Calu3 (cell line): ENCODE results near the gene KRT23. TPM values are rescaled to one million over a fixed set of nuclear protein-coding genes. Genes with fewer than 3 reads are reported as not detected.

Experiments
- BruUV-seq: library from RNA; stranded (reverse); fragments of 400-500 nt; replicated peaks from 2 replicates; lab custom pipeline; 2021; lab: Mats Ljungman, UMichigan
- CTCF ChIA-PET: fragments of 300-600 bp; sonication (Branson Sonifier 250); formaldehyde crosslinking; loops from one replicate; lab custom pipeline; 2022; ENCODE audit warnings: antibody characterized with exemption; lab: Charles Lee
- DNase-seq: peaks from one replicate; pipeline ENCODE4 v3.0.0; 2022
- H3K27ac Mint-ChIP-seq: one replicate; pipeline ENCODE4 v1.8.0; 2022; ENCODE audit warnings: mixed read lengths; ENCODE audit not compliant: unreplicated experiment
- H3K27me3 Mint-ChIP-seq: one replicate; pipeline ENCODE4 v1.8.0; 2022; ENCODE audit warnings: mixed read lengths; ENCODE audit not compliant: unreplicated experiment
- H3K36me3 Mint-ChIP-seq: one replicate; pipeline ENCODE4 v1.8.0; 2022; ENCODE audit warnings: mild to moderate bottlenecking, moderate library complexity, mixed read lengths; ENCODE audit not compliant: insufficient read depth, unreplicated experiment
- H3K4me1 Mint-ChIP-seq: one replicate; pipeline ENCODE4 v1.8.0; 2022; ENCODE audit warnings: mild to moderate bottlenecking, low read depth, mixed read lengths; ENCODE audit not compliant: unreplicated experiment
- H3K4me3 Mint-ChIP-seq: one replicate; pipeline ENCODE4 v1.8.0; 2022; ENCODE audit warnings: mild to moderate bottlenecking, low read depth, moderate library complexity, mixed read lengths; ENCODE audit not compliant: unreplicated experiment
- H3K9me3 Mint-ChIP-seq: one replicate; pipeline ENCODE4 v1.8.0; 2022; ENCODE audit warnings: low read depth, mixed read lengths; ENCODE audit not compliant: unreplicated experiment
- intact Hi-C: fragments of 100-400 bp; cut with micrococcal nuclease; formaldehyde crosslinking; loops from one replicate; pipeline ENCODE4 v1.10.0; 2022; ENCODE audit not compliant: unreplicated experiment
- total RNA-seq: library from RNA; stranded (reverse); gene quantifications from 2 replicates; pipeline ENCODE4 v1.2.3, GENCODE V29; 2022
- TF ChIP-seq, protein P1 (sequence below): fragments of 200-600 bp; IDR thresholded peaks from one replicate; pipeline ENCODE4 v1.8.0; 2022; ENCODE audit warnings: antibody characterized with exemption; ENCODE audit not compliant: unreplicated experiment

Gene KRT23
- total RNA-seq, 1 experiment from 2014 or later = 1,389 TPM

DNA sequence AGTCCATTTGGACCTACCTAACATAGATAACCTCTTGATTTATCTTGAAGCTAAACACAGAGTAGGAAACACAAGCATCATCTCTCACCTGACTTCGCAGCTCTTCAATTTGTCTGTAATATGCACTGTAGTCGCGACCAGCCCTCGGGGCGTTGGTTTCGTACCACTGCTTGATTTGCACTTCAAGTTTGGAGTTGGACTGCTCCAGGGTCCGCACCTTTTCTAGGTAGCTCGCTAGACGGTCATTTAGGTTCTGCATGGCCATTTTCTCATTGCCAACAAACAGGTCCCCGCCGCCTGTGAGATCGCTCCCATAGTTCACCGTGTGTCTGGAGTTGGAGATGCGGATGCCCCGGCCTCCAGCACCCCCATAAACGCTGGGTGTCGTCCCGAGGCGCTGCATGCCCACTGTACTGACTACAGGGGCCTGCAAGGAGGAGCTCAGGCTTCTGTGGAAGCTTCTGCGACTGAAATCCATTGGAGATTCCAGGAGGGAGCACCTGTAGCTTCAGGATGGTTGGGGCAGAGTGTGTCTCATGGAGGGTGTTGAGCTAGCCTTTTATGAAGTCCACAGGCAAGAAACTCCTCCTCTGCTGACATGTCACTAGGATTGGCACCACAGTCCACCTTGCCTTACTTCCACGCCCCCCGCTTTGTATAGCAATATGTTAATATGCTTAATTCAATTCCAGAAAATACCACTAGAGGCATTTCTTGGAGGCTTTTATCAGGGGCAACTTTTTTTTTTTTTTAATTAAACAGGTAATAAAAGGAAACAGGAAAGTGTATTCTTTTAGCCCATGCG lies 52.5 kb downstream of the KRT23 start, which contains the start of gene KRT20:
Gene KRT20, minus strand, starts transcription at position 535 of the 805 bp plus-strand sequence. Its CDS starts 57 bp downstream, at position 478.
- DNase-seq = no peak
- TF ChIP-seq, protein P1, sequence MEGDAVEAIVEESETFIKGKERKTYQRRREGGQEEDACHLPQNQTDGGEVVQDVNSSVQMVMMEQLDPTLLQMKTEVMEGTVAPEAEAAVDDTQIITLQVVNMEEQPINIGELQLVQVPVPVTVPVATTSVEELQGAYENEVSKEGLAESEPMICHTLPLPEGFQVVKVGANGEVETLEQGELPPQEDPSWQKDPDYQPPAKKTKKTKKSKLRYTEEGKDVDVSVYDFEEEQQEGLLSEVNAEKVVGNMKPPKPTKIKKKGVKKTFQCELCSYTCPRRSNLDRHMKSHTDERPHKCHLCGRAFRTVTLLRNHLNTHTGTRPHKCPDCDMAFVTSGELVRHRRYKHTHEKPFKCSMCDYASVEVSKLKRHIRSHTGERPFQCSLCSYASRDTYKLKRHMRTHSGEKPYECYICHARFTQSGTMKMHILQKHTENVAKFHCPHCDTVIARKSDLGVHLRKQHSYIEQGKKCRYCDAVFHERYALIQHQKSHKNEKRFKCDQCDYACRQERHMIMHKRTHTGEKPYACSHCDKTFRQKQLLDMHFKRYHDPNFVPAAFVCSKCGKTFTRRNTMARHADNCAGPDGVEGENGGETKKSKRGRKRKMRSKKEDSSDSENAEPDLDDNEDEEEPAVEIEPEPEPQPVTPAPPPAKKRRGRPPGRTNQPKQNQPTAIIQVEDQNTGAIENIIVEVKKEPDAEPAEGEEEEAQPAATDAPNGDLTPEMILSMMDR = peak; percentile 53
- no peak within 1 kb of the TSS for H3K27ac Mint-ChIP-seq
- peaks cover 24% of the 10 kb centered on the region for H3K4me1 Mint-ChIP-seq
- intact Hi-C loops = no loop called here
- H3K36me3 Mint-ChIP-seq = no peaks in the 10 kb centered on the region
- H3K9me3 Mint-ChIP-seq = no peaks in the 10 kb centered on the region
- BruUV-seq = no TSS peak
- CTCF ChIA-PET = interaction anchor here (0.5 to 1.4 kb wide), 7 partner anchors 10 to 585 kb away, joined by 3 to 5 read pairs (median 3); no protein-coding TSS in a partner anchor
- no peak within 1 kb of the TSS for H3K4me3 Mint-ChIP-seq
- no peaks in the 10 kb centered on the region for H3K27me3 Mint-ChIP-seq

DNA sequence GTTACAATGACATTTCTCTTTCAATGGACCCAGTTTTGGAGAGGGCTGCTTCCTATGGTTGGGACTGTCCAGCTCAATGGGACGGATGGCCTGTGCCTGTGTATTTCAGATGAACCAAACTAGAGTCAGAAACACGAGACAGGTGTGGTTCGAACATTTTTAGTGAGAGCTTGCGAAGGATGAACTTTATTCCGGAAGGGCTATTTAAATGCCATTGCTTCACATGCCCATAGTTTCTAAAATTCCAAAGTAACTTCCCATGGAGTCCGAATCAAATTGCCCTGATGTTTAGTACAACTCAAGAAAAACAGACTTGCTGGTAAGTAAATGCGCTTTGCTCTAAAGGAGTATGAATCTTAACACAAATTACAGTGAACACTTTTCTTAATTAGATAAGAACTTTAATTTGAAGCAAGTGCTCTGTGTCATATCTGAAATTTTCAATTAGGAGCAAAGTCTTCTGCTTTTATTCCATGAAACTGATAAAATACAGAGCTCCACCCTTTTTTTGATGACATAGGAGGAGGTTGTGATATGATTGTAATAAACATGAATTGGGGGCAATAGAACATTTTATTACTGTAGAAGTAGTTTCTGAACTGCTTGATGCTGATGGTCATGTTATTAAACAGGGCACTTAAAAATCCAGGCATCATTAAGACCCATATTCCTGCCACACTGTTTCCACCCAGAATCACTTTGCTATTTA lies 53.7 kb downstream of the KRT23 start:
- CTCF ChIA-PET = interaction anchor here (1.0 to 1.4 kb wide), 3 partner anchors 12 to 665 kb away, joined by 3 read pairs; no protein-coding TSS in a partner anchor
- TF ChIP-seq, protein P1 = no peak
- Mint-ChIP-seq H3K27ac (no peak overlapping the region), H3K9me3 (no peaks in the 10 kb centered on the region), H3K36me3 (no peaks in the 10 kb centered on the region), H3K27me3 (no peaks in the 10 kb centered on the region), H3K4me1 (peaks cover 16% of the 10 kb centered on the region), H3K4me3 (no peak overlapping the region)
- intact Hi-C loops = no loop called here
- no peak for DNase-seq
- BruUV-seq = no TSS peak

DNA sequence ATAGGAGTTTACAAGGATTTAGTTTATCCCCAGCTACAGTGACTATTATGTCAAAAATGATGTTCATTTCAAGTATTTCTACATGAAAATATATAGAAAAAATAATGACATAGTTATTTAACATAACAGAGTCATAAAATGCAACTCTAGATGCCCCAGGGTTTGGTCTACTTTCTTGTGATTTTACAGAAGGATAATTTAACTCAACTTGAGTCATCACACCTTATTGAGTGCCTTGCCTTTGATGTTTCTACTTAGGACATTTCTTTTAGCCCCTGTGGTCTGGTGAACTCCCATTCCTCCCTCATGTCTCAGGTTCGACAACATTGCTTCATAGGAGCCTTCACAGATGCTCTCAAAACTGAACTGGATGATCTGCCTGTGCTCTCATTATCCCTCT lies 54.4 kb downstream of the KRT23 start:
- H3K9me3 Mint-ChIP-seq = no peaks in the 10 kb centered on the region
- CTCF ChIA-PET = interaction anchor here (0.6 to 1.4 kb wide), 2 partner anchors 15 to 666 kb away, joined by 3 to 7 read pairs; no protein-coding TSS in a partner anchor
- no peaks in the 10 kb centered on the region for H3K27me3 Mint-ChIP-seq
- BruUV-seq = no TSS peak
- no peak for DNase-seq
- H3K36me3 Mint-ChIP-seq = no peaks in the 10 kb centered on the region
- intact Hi-C loops = no loop called here
- no peak overlapping the region for H3K27ac Mint-ChIP-seq
- TF ChIP-seq, protein P1 = no peak
- peaks cover 8% of the 10 kb centered on the region for H3K4me1 Mint-ChIP-seq
- H3K4me3 Mint-ChIP-seq = no peak overlapping the region

DNA sequence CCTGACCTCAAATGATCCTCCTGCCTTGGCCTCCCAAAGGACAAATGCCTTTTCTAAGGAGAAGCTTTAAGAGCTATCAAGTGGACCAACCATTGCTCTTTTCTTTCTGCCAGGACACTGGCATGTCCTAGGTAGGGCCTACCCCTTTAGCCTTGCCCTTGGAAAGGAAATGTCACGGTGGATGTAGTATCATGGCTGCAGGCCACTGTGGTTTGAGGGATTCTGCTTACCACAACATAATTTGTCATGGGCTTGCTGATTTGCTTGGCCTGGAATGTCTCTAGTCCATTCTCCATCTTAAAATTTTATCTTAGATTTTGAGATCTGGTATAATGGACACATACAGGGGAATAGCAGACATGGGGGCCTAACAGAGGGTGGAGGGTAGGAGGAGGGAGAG lies 58.4 kb downstream of the KRT23 start:
- Mint-ChIP-seq H3K4me1 (peaks cover 7% of the 10 kb centered on the region), H3K9me3 (no peaks in the 10 kb centered on the region), H3K36me3 (no peaks in the 10 kb centered on the region), H3K27ac (no peak overlapping the region), H3K27me3 (no peaks in the 10 kb centered on the region), H3K4me3 (no peak overlapping the region)
- CTCF ChIA-PET = interaction anchor here (2.2 kb wide), 1 partner anchor 9 kb away, joined by 9 read pairs; no protein-coding TSS in a partner anchor
- TF ChIP-seq, protein P1 = no peak
- intact Hi-C loops = no loop called here
- BruUV-seq = no TSS peak
- DNase-seq = no peak
